HPDE6-E6E7 (cell line): ENCODE data around the gene THBD.

Source experiments
- DNase-seq: peaks from one replicate; pipeline ENCODE4 v3.0.0; 2011; ENCODE audit warnings: missing footprints; ENCODE audit errors: extremely low spot score

The THBD gene

GRCh38 chr20:23084282-23084844 lies 34.9 kb upstream of the THBD start:
- DNase-seq = no peak

- no peak for DNase-seq
Observed at GRCh38 chr20:23083553-23084220, 34.2 kb upstream of the THBD start.

DNA sequence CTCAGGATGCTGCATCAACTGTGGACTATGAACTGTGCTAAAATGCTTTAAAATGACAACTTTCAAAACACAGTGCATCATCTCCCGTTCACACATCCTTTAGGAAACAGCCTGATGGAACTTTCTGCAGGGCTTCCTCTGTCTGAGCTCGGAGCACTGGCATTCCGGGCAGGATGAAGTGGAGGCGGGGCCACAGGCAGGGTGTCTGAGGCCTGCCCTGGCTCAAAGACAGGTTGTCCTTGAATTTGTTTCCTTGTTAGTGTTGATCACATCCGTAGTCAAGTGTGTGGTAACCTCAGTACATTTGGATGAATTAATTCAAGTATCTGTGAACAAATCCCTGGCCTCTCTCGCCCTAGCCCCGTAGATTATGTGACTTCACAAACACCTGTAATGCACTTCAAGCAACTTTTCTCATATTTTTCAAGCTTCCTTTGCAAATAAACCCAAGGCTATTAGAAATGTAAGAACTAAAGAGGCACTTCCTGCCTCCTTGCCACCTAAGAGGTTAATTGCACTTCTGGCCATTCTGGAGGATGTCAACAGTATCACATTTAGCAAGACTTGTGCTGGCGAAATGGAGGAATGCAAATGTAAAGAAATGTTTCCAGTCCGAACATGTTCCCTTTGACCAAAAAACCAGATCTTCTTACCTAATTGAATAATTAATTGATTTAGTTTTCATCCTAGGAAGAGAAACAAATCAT lies 33.5 kb upstream of the THBD start:
- peak; percentile 62 for DNase-seq

DNA sequence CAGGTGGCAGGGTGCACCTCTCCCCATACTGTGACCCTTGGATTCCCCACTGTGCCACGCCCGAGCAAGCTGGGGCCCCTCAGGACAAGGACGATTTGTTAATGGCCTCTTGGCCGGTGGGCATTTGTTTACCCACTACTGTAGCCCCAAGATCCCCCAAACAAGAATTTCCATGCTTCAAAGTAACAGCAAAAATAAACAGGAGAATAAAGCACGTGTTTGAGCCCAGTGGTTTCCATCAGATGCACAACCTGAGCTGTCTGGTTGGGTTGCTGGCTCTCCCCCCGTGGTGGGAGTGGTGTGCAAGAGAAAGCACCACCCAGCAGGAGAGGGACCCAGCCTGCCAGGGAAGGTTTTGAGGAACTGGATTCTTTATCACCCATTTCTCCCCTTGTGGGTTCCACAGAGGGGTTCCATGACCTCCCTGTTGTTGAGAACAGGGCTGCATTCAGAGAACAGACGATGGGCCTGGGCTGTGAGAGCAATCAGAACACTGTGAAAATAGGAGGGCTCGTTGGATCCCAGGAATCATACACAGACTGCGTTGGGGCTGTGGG lies 31.9 kb upstream of the THBD start:
- no peak for DNase-seq

DNA sequence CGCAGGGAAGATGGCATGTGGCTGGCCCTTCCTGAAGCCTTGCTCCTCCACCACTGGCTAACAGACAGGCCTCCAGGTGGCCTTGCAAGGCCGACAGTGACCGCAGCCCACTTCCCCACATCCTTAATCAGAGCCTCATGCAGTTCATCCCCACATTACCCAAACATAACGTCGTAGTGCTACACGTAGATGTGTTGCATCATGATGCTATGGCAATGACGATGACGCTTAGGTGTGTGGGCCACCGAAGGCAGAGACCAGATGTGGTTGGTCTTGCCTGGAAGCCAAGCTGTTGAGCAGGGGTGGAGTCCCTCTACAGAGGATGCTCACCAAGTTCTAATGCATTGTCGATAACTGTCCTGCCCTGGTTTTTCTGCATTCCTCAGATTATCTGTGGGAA lies 31.0 kb upstream of the THBD start:
- DNase-seq = no peak

- no peak for DNase-seq
Observed at GRCh38 chr20:23079926-23080325, 30.5 kb upstream of the THBD start.

DNA sequence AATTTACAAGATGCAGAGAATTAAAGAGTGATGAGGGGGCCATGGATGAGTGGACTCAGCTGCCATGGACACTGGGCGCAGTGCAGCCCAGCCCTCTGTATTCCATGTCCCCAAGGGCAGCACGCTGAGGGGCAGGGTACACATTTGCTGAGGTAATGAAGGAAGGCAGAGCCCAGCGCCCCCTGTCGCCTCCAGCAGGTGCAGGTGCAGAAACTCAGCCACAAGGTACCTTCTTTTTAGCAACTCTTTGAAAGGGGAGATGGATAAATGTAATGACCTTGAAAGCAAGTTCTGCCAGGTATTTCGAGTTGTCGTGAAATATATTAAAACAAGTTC lies 29.5 kb upstream of the THBD start:
- DNase-seq = no peak

DNA sequence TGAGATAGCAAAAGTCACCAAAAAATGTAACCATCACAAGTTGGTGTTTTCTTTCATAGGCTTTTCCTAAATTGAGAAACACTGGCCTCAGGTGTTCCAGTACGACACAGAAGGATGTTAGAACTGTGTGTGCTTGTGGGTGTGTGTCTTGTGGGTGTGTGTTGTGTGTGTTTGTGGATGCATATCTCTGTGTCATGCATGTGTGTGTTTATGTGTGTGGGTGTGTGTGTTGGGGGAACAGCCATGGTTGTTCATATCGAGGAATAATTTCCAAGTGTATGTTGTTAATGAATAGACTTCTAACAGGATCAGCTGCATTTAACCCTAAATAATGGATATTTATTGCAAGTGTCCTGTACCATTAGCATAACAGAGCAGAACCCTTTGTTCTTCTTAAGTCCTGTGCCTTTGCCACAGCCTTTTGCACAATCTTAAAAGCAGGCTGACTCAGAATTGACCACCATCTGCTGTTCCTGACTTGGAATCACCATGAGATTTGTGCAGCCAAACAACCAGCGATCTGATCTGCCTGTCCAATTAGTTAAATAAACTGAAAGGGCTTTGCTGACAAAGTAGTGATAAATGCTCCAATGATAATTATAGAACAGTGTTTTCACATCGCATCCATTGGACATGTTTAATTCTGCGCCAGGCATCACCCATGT lies 29.0 kb upstream of the THBD start:
- no peak for DNase-seq

GRCh38 chr20:23077277-23077676 lies 27.8 kb upstream of the THBD start:
- no peak for DNase-seq

DNA sequence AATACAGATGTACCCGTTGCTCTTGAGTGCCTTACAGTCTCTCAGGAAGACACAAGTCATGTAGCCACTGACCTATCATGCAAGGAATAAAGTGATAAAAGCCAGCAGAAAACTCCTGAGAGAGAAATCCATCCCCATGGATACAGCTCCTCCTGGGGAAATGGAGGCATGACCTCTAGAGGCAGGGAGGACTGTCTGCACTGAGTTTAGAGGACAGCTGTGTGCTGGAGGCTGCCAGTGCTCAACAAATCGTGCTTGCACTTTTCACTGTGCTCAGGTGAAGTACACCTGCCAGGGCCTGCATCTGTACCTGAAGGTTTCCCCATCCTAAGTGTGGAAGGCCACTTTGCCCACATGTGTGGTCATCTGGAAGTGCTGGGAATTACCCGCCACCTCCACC lies 24.6 kb upstream of the THBD start:
- no peak for DNase-seq

- no peak for DNase-seq
Observed at GRCh38 chr20:23072892-23073586, 23.6 kb upstream of the THBD start.

DNA sequence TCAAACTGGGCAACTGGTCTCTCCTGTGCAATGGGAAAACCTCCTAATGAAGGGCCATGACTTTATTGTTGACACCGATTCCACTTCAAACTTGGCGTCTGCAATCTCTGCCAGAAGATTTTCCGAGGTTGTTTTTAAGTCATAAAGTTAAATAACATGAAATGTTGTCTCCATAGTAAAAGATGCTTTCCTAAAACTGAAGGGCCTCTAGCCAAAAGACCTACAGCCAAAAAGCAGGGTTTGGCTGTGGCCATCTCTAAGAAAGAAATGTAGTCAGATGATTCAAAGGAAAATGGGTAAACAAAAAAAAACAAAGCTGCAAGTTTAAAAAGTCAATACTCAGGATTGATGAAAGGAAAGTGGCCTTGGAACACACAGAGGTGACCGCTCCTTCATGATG lies 22.5 kb upstream of the THBD start:
- DNase-seq = no peak

DNA sequence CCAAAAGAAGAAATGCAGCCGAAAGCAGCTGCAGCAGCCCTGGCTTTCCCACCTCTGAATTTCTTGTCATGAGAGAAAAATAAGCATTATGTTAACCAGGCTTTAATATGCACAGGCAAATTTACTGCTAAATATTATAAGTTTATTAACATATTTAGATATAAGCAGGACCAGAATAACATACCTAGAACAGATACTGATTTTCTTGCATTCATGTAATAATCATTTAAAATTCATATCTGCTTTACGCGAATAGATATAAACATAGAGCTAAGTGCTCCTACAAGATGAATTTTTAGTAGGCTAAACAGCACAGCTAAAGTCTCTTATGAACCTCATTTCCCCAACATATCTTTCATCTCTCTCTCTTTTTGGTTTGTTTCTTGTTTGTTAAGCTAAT lies 21.9 kb upstream of the THBD start:
- DNase-seq = no peak

DNA sequence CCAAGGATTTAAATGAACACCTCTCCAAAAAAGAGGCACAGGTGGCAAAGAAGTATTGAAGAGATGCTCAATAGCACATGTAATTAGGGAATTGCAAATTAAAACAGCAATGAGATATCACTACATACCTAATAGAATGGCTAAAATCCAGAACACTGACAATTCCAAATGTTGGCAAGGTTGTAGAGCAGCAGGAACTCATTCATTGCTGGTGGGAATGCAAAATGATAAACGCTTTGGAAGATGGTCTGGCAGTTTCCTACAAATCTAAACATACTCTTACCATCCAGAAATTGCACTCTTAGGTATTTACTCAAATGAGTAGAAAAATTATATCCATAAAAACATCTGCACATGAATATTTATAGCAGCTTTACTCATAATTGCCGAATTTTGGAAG lies 19.6 kb upstream of the THBD start:
- no peak for DNase-seq

DNA sequence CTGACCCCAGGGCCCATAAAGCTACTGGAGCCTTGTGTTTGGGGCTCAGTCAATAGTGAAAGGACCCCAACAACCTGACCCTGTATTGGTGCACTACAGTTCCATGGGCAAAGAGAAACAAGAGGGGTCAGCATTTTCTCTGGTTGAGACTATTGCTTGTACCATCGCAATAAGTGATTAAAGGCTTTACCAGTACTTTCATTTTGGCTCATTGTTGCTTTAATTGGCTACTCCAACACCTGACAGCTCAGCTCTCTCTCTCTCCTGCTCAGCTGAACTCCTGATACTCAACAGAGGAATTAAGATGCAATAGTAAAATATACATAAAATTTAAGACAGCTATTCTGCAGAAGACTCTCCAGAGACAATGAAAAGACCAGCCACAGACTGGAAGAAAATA lies 18.8 kb upstream of the THBD start:
- no peak for DNase-seq

GRCh38 chr20:23066772-23067171 lies 17.3 kb upstream of the THBD start:
- no peak for DNase-seq

GRCh38 chr20:23065266-23066201 lies 16.1 kb upstream of the THBD start:
- no peak for DNase-seq

DNA sequence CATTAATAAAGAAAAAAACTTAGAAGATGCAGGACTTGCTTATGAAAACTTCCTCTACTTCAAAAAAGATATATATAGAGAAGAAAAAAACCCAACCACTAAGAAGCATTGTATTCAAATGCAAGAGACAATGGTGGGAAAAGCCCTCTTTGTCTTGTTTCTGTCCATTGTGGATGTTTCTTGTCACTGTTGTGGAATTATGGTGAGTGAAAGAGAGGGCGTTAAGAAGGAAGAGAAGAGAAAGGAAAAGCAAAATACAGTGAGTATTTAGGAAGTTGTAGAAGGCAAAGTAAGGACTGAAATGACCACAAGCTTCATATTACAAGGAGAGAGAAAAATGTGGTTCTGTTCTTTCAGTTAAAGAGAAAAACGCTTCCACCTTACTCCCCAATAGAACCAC lies 14.1 kb upstream of the THBD start:
- no peak for DNase-seq

DNA sequence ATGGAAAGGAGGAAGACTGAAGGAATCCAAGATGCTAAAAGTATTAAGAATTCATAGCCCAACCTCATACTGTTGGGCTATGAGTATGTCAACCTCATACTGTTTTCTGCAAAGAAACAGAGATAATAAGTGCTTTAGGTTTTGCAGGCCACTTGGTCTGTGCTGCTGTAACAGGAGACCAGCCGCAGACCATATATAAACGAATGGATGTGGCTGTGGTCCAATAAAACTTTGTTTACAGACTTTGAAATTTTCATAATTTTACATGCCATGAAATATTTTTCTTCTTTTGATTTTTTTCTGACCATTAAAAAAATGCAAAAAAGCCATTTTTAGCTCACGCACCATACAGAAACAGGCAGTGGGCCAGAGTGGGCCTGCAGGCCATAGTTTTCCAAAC lies 13.7 kb upstream of the THBD start:
- DNase-seq = no peak

GRCh38 chr20:23062632-23063031 lies 13.2 kb upstream of the THBD start:
- DNase-seq = no peak
